Inflammatory macrophage treated with lipopolysaccharide for 4 hours (primary cell): Measurements from ENCODE around the gene PLEKHA7.
"Not testable (repeated sequence)": the region's sequence is repeated elsewhere in the genome, so short reads cannot be mapped to it uniquely, and the experiment has no call there.

Source experiments
- DNase-seq: peaks from one replicate; pipeline ENCODE4 v3.0.0-alpha.2; 2020

The PLEKHA7 gene

GRCh38 chr11:17004486-17005148, 9.6 kb downstream of the PLEKHA7 start:
- no peak for DNase-seq

- DNase-seq: no peak
These were observed 10.8 kb downstream of the PLEKHA7 start for GRCh38 chr11:17003426-17003825.

GRCh38 chr11:17002543-17002942, 11.7 kb downstream of the PLEKHA7 start:
- no peak for DNase-seq

DNA sequence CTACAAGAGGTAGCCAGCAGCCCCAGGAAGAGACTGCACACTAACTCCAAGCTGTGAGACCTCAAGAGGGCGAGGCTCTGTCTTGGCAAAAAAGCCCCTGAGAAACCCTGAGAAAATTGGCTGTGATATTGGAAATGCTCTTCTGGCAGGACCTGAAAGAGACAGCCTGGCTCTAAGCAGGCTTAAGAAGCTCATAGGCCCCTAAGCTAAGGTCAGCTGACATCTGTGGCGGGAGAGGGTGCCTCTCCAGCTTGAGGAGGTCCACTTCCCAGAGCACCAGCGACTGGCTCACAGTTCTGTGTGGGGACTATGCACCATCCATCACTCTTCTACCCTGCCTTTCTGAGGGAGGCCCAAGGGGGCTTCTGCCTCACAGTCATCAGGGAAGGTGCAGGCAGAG, 12.4 kb downstream of the PLEKHA7 start:
- DNase-seq: no peak

DNA sequence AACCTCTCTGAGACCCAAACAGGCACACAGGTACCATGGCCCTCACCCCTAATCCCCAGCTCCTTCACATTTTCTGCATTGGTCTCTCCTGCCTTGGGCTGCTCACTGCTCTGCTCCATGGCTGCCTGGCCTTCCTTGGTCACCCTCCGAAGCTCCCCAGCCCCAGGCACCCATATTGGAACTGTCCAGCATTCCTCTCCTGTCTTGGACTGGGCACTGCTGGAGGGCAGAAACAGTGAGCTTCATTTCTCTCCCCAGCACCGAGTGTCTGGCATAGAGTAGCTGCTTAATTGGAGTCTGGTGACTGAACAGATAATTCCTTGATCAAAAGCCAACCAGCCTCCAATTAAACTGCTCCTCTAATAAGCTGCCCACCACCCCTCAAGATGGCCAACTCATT, 13.2 kb downstream of the PLEKHA7 start:
- no peak for DNase-seq

GRCh38 chr11:17000253-17000652, 14.0 kb downstream of the PLEKHA7 start:
- DNase-seq: not testable (repeated sequence)

DNA sequence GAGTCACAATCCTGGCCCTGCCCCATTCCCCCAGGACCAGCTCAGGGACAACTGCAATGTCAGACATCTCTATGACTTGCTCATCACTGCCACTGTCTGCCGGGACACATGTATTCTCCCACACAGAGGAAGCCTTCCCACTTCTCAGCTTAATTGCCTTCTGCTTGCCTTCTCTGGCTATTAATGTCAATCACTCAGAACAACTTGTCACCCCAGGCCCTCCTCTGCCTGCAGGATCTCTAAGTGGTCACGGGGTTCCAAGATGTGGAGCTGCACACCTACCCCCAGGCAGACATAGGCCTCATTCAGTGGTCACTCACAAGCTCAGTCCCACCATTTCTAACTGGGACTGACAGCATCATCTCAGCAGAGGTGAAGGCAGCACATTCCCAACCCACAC, 15.1 kb downstream of the PLEKHA7 start:
- DNase-seq: no peak

DNA sequence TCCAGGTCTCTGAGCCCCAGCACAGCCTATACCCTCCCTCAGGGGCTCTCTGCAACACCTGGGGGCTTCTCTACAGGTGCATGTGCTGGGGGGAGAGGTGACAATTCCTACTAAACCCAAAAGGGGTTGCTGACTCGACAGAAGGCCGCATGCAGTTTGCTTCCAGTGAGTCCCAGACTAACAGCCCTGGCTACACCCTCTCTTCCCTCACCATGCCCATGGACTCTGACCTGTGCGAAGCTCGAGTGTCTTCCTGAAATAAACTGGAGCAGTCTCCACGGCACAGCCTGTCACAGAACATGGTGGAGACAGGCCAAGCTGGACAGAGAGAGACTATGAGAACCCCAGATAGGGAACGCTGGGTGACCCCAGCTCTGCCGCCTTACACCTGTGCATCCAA, 16.6 kb downstream of the PLEKHA7 start:
- DNase-seq: no peak

DNA sequence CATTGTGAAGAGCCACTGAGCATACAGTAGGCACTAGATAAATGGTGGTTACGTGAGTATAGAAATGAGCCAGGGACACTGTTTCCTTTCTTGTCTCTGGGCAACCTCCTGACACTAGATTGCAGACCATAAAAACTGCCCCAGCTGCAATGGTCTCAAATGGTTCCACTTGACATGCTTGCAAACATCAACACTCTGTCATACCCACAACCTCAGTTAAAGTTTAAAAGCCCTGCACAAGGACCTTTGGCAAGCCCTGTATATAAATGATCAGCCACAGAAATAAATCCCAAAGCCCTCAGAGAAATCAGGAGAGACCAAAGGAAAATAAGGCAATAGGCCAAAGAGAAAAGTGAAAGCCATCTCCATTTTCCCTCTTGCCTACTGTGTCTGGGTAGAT, 20.7 kb downstream of the PLEKHA7 start:
- no peak for DNase-seq

DNA sequence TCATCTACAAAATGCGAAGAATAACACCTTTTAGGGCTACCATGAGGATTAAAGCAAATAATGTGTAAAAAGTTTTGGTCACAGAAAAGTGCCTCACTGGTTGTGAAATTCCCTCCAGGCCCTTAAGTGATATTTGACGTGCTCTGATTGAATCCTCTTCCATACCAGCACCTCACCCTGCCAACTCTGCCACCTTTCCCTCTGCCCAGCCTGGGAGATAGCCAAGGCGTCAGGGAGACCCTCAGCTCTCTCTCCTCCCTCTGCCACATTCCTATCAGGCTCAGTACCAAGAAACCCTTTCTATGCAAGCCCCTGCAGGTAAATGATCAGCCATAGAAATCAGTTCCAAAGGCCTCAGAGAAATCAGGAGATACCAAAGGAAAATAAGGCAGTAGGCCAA, 21.4 kb downstream of the PLEKHA7 start:
- DNase-seq: no peak

DNA sequence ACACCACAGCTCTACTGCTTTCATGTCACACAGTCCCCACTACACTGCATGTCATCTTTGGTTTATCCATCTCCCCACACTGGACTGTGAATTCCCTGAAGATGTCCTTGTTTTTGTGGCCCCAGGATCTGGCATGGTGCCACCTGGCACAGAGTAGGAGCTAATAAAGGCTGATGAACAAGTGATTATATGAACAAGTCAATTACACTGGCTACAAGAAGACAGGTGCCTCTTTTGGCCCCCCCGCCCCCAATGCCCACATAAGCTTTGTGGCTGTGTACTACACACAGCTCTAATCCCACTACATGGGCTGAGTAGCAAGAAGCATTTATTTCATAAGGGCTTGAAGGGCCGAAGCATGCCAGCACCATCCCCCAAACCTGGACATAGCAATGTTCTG, 24.7 kb downstream of the PLEKHA7 start:
- no peak for DNase-seq

DNA sequence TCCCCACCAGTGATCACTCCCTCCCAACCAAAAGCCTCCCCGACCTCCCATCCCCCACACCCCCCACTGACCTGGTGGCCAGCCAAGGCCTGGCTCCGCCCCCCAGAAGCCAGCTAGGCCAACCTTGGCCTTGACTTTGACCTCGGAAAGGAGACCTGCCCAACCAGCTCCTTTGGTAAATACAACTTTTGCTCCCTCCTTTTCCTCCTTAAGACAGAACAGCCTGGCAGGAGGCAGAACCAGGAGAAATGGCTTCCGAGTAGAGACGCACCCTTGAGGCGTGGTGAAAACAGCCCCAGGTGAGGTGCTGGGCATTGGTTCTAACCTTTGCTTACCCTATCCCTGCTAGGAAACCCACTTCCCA, 27.0 kb downstream of the PLEKHA7 start:
- DNase-seq: no peak

DNA sequence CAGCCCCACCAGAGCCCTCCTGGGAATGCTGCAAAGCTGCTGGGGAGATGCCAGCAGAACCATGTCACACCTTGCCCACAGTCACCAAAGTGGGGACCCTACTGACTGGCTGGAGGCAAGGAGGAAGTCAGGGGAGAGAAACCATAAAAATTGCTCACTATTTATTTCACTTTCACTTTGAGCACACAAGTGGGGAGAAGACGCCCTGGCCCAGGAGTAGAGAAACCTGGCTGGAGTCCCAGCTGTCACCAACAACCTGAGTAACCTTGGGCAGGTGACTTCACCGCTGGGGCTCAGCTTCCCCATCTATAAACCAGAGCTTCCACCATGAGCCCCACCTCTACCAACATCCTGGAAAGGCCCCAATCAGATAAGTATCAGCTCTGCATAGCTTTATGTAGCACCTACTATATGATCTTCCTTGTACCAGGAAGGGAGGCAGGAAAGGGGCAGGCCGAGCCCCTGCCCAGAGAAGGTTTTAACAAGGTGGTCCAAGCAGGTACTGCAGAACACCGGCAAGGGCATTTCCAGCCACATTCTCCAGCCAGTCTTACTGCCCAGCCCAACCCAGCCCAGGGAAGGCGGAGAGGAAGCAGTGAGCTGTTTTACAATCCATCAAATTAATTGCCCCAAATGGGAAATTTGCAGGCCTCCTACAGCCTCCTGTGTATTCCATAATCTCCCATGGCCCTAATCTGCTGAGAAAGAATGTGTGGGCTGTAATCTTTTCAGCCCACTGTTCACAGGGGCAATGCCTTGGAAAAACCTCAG, 27.6 kb downstream of the PLEKHA7 start:
- DNase-seq: peak; percentile 22

DNA sequence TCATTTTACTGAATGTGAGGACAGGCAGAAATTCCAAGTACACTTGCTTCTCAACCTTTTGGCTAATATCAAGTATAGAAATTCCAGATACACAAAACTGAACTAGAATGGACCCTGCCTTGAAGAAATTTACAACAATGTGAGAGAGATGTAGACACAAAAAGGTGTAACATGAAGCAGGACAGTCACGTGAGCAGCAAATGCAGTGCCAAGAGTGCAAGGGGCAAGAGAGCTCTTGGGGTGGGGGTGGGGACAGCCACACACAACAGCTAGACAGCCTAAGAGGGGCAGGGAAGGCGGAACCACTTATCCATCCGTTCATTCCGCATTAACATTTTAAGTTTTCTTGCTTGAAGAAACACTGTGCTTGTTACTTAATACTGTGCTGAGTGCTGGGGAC, 28.9 kb downstream of the PLEKHA7 start:
- no peak for DNase-seq

DNA sequence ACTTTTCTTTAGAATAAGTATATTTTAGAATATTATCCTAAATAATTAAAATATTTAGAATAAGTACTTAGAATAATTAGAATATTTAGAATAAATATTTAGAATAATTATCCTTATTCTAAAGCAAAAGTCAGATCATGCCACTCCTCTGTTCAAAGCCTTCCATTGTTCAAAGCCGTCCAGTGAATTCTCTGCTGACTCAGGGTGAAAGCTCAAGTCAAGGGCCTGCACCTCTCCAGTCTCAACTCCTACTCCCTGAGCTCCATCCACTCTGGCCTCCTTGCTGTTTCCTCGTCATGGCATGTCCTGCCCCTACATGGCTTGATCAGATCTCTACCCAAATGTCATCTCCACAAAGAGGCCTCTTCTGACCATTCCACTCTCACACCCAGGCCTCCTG, 30.0 kb downstream of the PLEKHA7 start:
- no peak for DNase-seq

- DNase-seq: no peak
These were observed 31.4 kb downstream of the PLEKHA7 start for GRCh38 chr11:16982809-16983208.

GRCh38 chr11:16982256-16982671, 31.9 kb downstream of the PLEKHA7 start:
- DNase-seq: no peak

DNA sequence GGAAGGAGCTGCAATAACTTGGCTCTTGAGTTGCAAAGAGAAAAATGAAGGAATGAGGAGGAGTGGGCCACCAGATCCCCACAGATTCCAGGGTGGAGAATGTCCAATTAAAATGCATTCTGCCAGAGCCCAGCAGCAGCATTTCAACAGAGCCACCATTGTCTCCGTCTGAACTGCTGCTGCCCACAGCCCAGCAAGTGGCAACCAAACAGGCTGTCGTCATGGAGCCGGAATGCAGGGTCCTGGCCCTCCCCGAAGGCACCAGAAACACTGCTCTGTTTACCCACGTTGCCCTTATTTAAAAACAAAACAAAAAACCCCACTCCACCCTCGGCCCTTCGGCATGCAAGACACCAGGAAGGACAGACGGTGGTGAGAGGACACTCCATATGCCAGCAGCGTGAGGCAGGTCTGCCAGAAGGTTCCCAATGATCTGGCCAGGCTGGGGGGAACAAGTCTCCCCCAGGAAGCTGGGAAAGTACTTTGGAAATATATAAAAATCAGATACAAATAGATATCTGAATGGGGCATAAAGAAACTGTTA, 32.5 kb downstream of the PLEKHA7 start:
- DNase-seq: no peak

DNA sequence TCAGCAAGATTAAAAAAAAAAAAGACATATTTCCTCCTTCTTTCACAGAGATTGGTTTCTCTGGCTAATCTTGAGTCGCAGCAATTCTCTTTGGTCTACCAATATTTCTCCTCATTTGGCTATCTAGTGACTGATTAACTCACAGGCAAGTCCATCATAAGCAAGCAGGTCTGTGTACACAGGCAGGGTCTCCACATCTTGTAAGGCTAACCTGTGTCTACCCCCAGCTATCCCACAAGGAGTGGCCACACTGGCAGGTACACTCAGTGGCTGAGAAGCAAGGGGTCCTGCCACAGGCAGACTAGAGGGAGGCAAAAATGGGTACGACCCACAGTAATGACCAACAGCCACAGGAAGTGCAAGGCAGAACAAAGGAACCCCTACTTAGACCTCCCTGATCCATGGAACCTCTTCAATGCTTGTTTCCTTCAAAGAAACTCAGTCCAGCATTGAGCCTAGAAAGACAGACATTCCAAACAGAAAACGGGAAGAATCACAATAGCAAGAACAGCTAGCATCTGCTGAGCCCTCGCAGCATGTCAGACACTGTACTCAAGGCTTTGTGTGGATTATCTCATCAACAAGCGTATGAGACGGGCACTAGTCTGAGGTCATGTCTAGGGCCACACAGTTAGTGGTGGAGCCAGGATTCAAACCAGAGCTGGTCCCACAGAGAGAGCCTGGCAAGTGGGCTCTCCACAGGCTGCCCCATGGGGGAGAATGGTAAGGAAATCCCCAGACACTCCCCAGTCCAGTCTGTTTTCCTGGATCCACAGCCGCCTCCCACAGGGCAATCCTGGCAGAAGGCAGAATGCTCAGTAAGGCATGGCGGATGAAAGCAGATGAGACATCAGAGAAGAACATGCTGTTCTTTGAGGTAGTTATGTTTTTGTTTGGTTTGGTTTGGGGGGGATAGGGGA, 34.3 kb downstream of the PLEKHA7 start:
- DNase-seq: no peak

GRCh38 chr11:16977994-16978315, 36.3 kb downstream of the PLEKHA7 start:
- no peak for DNase-seq

DNA sequence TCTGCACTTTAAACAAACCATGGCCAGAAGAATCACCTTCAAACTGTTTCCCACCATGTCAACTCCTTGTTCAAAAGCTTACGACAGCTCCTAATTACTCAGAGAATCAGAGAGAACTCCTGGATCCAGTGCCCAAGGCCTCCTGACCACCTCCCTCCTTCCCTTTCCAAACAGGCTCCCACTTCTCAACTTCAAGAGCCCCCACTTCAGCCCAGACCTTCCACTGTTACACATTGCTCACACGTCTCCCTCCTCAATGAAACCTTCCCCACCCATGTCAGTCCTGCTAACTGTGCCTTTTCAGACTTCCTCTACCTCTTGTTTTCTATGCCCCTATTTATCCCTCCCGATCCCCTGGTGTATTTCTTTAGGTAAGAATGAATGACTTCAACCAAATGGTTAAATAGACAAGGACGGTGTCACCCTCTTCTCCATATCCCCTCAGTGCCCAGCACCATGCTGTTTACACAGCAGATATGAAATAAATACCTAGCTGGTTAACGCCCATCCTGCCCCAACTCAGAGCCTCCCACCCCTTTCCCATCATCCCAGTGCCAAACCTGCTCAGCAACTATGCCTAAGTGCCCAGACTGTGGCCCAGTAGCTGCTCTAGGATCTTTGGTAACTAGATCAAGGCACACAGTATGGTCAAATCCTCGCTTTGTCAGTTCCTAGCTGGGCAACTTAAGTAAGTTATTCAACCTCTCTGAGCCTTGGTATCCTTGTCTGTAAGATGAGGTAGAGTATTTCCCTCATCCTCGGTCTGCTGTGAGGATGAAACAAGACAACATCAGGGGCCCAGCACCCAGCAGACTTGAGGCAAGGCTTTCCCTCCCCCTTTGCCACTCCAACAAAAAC, 36.8 kb downstream of the PLEKHA7 start:
- DNase-seq: no peak

GRCh38 chr11:16976379-16976778, 37.8 kb downstream of the PLEKHA7 start:
- DNase-seq: no peak

DNA sequence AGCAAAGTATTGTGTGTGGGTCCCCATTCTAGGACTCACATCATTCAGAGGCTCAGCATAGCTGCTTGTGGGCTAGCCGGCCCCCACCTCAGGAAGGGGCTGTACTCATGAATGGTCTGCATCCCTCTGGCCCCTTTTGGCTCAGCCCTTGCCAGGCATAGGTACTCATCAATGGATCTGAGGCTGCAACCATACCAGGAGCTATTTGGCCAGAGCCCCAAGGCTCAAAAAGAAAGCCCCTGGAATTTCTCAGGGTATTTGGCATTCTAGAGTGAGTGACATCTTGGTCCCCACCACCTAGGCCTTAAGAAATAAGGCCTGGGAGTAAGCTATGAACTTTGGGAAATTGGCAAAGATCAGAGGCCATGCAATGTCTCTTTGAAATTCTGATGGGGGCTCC, 38.3 kb downstream of the PLEKHA7 start:
- no peak for DNase-seq
